A673 (cell line): ENCODE data around the gene FRMD1.

Experiments used
- CTCF ChIP-seq: fragments of 300-800, 200-600 bp; sonication (generic); conservative IDR thresholded peaks from 2 replicates; pipeline ENCODE4 v1.5.1; 2017; ENCODE audit warnings: low read depth, mild to moderate bottlenecking, antibody characterized with exemption, low read length, moderate library complexity, mixed read lengths
- EZH2 ChIP-seq: fragments of 200-600 bp; sonication (generic); IDR thresholded peaks from 2 replicates; pipeline ENCODE4 v1.6.1; 2017; ENCODE audit warnings: borderline replicate concordance, low read depth, mild to moderate bottlenecking, mixed read lengths, antibody characterized with exemption, low read length; ENCODE audit not compliant: poor library complexity, severe bottlenecking

- TF ChIP-seq CTCF (no peak), EZH2 (no peak)
These were observed 30.9 kb downstream of the FRMD1 start for GRCh38 chr6:168047841-168048723.
